GM19438 (cell line): Measurements from ENCODE around the gene LSR.

Experiments
- ATAC-seq: cut with Tn5 transposase; IDR thresholded peaks from one replicate; pipeline ENCODE4 v1.9.1; 2021; ENCODE audit warnings: low read depth; ENCODE audit not compliant: unreplicated experiment

The LSR gene

GRCh38 chr19:35297922-35298321 is 49.1 kb downstream of the LSR start:
- no peak for ATAC-seq

GRCh38 chr19:35298561-35298972 is 49.8 kb downstream of the LSR start:
- no peak for ATAC-seq

GRCh38 chr19:35299523-35300338 is 50.9 kb downstream of the LSR start:
- no peak for ATAC-seq

GRCh38 chr19:35300339-35300649 is 51.5 kb downstream of the LSR start:
- no peak for ATAC-seq

GRCh38 chr19:35301961-35302360 is 53.2 kb downstream of the LSR start:
- ATAC-seq = no peak

- no peak for ATAC-seq
These were observed 53.6 kb downstream of the LSR start for GRCh38 chr19:35302446-35302845.

GRCh38 chr19:35303357-35303915 is 54.6 kb downstream of the LSR start:
- no peak for ATAC-seq

GRCh38 chr19:35304036-35304435 is 55.2 kb downstream of the LSR start:
- no peak for ATAC-seq

- no peak for ATAC-seq
These were observed 56.4 kb downstream of the LSR start for GRCh38 chr19:35305181-35305580.

- no peak for ATAC-seq
These were observed 57.9 kb downstream of the LSR start for GRCh38 chr19:35306473-35307246.

- ATAC-seq = no peak
These were observed 59.1 kb downstream of the LSR start for GRCh38 chr19:35307931-35308330.

- no peak for ATAC-seq
These were observed 60.1 kb downstream of the LSR start for GRCh38 chr19:35308910-35309309.

GRCh38 chr19:35309481-35310279 is 60.9 kb downstream of the LSR start:
- no peak for ATAC-seq

- no peak for ATAC-seq
These were observed 61.5 kb downstream of the LSR start for GRCh38 chr19:35310331-35310730.

- ATAC-seq = no peak
These were observed 62.1 kb downstream of the LSR start for GRCh38 chr19:35310811-35311465.

GRCh38 chr19:35311901-35312665 is 63.3 kb downstream of the LSR start:
- no peak for ATAC-seq

GRCh38 chr19:35313587-35313986 is 64.8 kb downstream of the LSR start:
- no peak for ATAC-seq

- no peak for ATAC-seq
These were observed 65.2 kb downstream of the LSR start for GRCh38 chr19:35314031-35314430.

- no peak for ATAC-seq
These were observed 66.2 kb downstream of the LSR start for GRCh38 chr19:35314858-35315470.
